Parathyroid adenoma (tissue), 2 donors: ENCODE results near the gene EBF3.

Experiments used
- H2AFZ ChIP-seq: fragments of 300-600 bp; sonication (generic); one replicate; pipeline ENCODE4 v1.7.0; 2017; ENCODE audit warnings: antibody characterized with exemption, mild to moderate bottlenecking
- H3K27ac ChIP-seq: fragments of 300-600 bp; sonication (generic); one replicate; pipeline ENCODE4 v1.7.0; 2017
- H3K27me3 ChIP-seq: fragments of 300-600 bp; sonication (generic); one replicate; pipeline ENCODE4 v1.7.0; 2017; ENCODE audit warnings: low read length; ENCODE audit not compliant: control insufficient read depth, insufficient read depth
- H3K36me3 ChIP-seq: fragments of 300-600 bp; sonication (generic); one replicate; pipeline ENCODE4 v1.7.0; 2017; ENCODE audit warnings: low read length; ENCODE audit not compliant: control insufficient read depth, insufficient read depth
- H3K4me1 ChIP-seq: fragments of 300-600 bp; sonication (generic); one replicate; pipeline ENCODE4 v1.7.0; 2017; ENCODE audit warnings: control low read depth
- H3K4me2 ChIP-seq: fragments of 300-600 bp; sonication (generic); one replicate; pipeline ENCODE4 v1.7.0; 2017; ENCODE audit warnings: low read length
- H3K4me3 ChIP-seq: fragments of 300-600 bp; sonication (generic); one replicate; pipeline ENCODE4 v1.7.0; 2017; ENCODE audit warnings: low read depth, low read length
- H3K79me2 ChIP-seq: fragments of 300-600 bp; sonication (generic); one replicate; pipeline ENCODE4 v1.7.0; 2017; ENCODE audit warnings: control low read depth
- H3K9ac ChIP-seq: fragments of 300-600 bp; sonication (generic); one replicate; pipeline ENCODE4 v1.7.0; 2017; ENCODE audit warnings: mild to moderate bottlenecking
- H3K9me3 ChIP-seq: fragments of 300-600 bp; sonication (generic); one replicate; pipeline ENCODE4 v1.7.0; 2017; ENCODE audit warnings: low read length; ENCODE audit not compliant: control insufficient read depth
- TF ChIP-seq, protein P1 (sequence below): fragments of 300-600 bp; sonication (generic); IDR thresholded peaks from one replicate; pipeline ENCODE4 v1.7.0; 2017; ENCODE audit warnings: antibody characterized with exemption, mild to moderate bottlenecking
- donor health status: primary hyperparathyroidism.

Gene EBF3

DNA sequence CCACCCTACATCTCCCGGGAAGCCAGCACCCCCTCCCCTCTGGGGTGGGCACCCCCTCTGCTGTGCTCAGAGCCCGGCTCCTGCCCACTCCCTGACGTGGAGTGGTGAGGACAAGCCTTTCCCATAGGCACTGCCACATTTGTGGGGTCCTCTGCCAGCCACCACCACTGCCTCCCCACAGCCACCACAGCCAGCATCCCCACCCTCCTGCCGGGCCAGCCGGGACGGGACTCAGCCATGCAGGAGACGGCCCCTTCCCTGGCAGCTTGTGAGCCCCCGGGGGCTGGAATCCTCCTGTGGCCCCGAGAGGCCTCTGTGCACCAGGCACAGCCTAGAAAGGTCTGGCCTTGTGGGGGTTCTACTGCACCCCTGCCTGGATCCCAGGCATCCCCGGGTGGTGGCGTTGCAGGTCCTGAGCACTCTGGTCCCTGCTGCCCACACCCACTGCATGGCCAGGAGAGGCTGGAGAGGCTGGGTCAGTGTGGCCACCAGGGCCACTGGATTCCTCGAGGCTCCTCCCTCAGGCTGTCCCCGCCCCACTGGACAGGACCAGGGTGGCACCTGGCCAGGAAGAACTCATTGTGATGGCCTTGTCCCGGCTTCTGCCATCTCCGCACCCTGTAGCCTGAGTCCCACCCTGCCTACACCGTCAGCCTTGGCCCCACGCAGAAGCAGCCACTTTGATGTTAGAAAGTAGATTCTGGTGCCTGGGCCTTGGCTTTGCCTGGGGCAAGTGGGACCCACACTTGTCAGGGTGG lies 148.0 kb downstream of the EBF3 start:
- Histone ChIP-seq H3K27me3 (no peaks in the 10 kb centered on the region), H3K9ac (no peak overlapping the region), H3K4me2 (no peak overlapping the region), H3K79me2 (no peaks in the 10 kb centered on the region), H3K27ac (no peak overlapping the region), H3K4me3 (no peak overlapping the region), H3K9me3 (no peaks in the 10 kb centered on the region), H2AFZ (no peak overlapping the region), H3K36me3 (no peaks in the 10 kb centered on the region), H3K4me1 (no peaks in the 10 kb centered on the region)
- TF ChIP-seq, protein P1, sequence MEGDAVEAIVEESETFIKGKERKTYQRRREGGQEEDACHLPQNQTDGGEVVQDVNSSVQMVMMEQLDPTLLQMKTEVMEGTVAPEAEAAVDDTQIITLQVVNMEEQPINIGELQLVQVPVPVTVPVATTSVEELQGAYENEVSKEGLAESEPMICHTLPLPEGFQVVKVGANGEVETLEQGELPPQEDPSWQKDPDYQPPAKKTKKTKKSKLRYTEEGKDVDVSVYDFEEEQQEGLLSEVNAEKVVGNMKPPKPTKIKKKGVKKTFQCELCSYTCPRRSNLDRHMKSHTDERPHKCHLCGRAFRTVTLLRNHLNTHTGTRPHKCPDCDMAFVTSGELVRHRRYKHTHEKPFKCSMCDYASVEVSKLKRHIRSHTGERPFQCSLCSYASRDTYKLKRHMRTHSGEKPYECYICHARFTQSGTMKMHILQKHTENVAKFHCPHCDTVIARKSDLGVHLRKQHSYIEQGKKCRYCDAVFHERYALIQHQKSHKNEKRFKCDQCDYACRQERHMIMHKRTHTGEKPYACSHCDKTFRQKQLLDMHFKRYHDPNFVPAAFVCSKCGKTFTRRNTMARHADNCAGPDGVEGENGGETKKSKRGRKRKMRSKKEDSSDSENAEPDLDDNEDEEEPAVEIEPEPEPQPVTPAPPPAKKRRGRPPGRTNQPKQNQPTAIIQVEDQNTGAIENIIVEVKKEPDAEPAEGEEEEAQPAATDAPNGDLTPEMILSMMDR = no peak

DNA sequence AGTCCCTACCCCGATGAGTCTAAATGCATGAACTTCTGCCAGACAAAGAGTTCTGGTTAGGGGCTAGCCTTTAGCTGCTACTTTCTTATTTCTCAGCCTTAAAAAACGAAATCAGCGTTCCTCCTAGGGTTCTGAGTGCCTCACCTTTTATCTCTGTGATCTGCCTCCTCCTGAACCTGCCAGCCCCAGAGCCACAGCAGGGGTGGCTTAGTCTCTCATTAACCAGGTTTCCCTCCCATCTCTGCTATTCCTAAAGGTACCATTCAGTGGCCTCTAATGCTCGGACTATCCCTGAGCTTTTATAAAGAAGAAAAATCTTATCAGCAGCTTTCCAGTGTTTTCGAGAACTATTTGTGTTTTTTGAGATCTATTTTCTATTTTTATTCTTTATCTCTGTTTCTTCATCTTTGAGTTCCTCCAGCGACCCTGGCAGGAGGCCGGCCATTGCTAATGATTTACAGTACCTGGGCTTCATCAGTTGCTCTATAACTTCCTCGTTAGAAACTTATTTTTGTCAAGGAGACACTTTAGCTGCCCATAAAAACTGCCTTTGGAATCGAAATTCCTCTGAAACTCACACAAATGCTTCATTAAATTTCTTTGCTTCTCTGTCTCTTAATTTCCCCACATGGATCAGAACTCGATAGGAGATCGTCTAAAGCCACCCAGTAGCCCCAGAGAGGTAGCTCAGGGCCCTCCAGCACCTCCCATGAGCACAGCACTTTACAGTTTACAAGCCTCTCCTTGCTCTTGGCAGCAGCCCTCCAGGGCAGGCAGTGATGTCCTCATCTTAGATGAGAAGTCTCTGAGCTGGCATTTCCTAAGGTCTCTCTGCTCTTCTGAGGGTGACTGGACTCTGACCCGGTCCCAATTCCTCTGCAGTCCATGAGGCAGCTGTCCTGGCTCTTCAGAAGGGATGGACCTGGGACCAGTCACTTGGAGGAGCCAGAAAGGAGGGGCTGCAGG lies 149.1 kb downstream of the EBF3 start:
- no peaks in the 10 kb centered on the region for H3K4me1 ChIP-seq
- no peaks in the 10 kb centered on the region for H3K36me3 ChIP-seq
- TF ChIP-seq, protein P1 = no peak
- no peak overlapping the region for H3K4me3 ChIP-seq
- no peak overlapping the region for H3K4me2 ChIP-seq
- no peak overlapping the region for H3K27ac ChIP-seq
- no peak overlapping the region for H2AFZ ChIP-seq
- H3K79me2 ChIP-seq = no peaks in the 10 kb centered on the region
- H3K9ac ChIP-seq = no peak overlapping the region
- no peaks in the 10 kb centered on the region for H3K9me3 ChIP-seq
- no peaks in the 10 kb centered on the region for H3K27me3 ChIP-seq

DNA sequence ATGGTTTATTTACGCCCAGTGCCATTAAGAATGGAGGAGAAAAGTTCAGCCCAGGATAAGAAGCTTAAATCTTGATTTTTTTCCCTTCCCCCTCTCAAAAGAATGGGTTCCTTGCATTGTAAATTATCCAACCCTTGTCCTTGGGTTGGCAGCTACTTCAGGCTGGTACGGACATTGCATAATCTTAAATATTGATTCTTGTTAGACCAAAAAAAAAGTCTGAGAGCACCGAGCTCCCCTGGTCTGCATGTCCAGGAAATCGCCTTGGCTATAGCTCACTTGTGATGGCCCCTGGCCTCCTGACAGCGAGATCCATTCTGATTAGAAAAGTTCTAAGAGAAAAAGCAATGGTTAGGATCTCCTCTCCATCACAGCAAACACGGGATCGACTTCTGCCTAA lies 151.7 kb downstream of the EBF3 start:
- TF ChIP-seq, protein P1 = no peak
- Histone ChIP-seq H3K9me3 (no peaks in the 10 kb centered on the region), H3K27me3 (no peaks in the 10 kb centered on the region), H3K9ac (no peak overlapping the region), H3K4me1 (no peaks in the 10 kb centered on the region), H3K4me2 (no peak overlapping the region), H2AFZ (no peak overlapping the region), H3K79me2 (no peaks in the 10 kb centered on the region), H3K27ac (no peak overlapping the region), H3K36me3 (no peaks in the 10 kb centered on the region), H3K4me3 (no peak overlapping the region)

DNA sequence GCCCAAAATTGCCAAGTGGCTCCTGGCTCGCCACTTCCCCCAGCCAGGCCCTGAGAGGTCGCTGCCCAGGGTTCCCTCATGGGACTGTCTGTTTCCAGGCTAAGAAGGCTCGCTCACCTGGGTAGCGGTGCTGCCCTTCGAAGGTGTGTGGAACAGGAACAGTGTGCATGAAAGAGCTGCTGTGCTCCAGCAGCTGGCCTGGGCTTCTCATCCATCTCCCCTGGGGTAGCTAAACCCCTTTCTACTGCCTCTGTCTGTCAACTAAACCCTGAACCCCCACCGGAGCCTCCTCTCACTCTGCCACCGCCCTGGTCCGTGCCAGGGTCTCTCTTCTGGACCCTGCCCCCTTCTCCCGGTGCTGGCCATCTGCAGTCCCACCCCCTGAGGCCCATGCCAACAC lies 152.9 kb downstream of the EBF3 start:
- TF ChIP-seq, protein P1 = no peak
- no peaks in the 10 kb centered on the region for H3K36me3 ChIP-seq
- H2AFZ ChIP-seq = no peak overlapping the region
- H3K4me2 ChIP-seq = no peak overlapping the region
- H3K79me2 ChIP-seq = no peaks in the 10 kb centered on the region
- no peaks in the 10 kb centered on the region for H3K4me1 ChIP-seq
- H3K27me3 ChIP-seq = no peaks in the 10 kb centered on the region
- no peak overlapping the region for H3K27ac ChIP-seq
- no peaks in the 10 kb centered on the region for H3K9me3 ChIP-seq
- no peak overlapping the region for H3K4me3 ChIP-seq
- no peak overlapping the region for H3K9ac ChIP-seq
